HCEC 1CT (cell line): ENCODE results near the gene GRB10.

ENCODE experiments used
- DNase-seq: peaks from one replicate; pipeline ENCODE4 v3.0.0-alpha.2; 2017

The GRB10 gene

GRCh38 chr7:50803359-50804337 is 21.0 kb upstream of the GRB10 start:
- peak; percentile 14 for DNase-seq

DNA sequence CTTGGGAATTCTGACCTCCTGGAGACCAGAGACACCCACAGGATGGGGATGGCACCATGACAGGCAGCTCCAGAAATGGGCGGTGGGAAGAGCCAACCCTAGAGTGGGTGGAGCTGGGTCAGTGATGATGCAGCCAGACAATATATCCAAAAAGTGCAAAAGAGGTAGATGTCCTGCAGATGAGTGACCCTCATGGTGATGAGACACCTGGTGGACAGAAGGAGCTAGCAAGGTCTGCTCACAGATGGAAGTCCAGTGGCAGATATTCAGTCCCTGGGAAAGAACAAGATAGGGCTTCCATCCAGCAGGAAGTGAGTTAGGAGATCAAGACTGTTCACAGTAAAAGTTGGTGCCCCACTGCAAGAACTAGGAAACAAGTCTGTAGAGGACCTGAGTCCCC is 19.2 kb upstream of the GRB10 start:
- peak; percentile 9 for DNase-seq

GRCh38 chr7:50799873-50800272 is 17.2 kb upstream of the GRB10 start:
- no peak for DNase-seq

GRCh38 chr7:50798126-50798525 is 15.4 kb upstream of the GRB10 start:
- no peak for DNase-seq

GRCh38 chr7:50795831-50796230 is 13.1 kb upstream of the GRB10 start:
- DNase-seq: no peak

DNA sequence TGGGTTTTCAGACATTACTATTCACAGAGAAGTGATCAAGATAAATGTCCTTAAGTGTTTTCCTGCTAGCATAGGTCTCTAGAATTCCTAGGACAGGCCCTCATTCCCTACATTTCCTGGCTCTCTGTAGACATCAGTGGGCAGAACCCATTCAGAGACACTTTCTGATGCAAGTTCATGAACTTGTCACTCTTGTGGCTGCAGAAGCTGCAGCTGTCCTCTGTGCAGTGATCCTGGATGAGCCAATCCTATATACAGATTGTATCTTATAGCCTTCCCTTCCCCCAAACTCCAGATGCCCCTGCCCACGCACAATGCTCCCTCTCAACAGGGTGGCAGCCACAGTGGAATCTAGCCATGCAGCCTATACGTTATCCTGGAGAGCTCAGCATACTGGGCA is 12.6 kb upstream of the GRB10 start:
- DNase-seq: no peak

DNA sequence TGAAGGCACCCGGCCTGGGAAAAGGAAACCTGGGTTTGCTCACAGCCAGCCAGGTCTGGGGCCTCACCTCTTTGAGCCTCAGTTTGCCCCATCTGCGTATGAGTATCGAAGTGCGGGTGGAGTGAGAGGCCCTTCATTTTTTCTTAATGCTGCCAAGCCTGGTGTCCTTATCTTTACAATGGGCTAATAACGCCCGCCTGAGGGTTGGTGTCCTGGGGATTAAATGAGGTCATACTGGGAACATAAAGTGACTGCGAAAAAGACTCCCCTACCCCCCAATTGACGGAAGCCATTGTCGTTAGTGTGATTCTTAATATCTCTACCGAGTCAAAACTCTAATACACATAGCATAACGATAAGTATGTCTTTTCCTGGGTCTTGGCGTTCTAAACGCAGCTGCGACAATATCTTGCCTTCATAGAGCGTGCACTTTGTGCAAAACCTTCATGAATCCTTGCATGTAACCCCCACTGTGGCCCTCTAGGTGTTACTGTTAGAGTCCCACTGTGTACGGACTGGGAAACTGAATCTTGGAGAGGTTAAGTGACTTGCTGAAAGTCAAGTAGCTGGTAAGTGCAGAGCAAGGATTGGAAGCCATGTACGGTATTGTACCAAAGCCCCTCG is 11.4 kb upstream of the GRB10 start:
- no peak for DNase-seq

DNA sequence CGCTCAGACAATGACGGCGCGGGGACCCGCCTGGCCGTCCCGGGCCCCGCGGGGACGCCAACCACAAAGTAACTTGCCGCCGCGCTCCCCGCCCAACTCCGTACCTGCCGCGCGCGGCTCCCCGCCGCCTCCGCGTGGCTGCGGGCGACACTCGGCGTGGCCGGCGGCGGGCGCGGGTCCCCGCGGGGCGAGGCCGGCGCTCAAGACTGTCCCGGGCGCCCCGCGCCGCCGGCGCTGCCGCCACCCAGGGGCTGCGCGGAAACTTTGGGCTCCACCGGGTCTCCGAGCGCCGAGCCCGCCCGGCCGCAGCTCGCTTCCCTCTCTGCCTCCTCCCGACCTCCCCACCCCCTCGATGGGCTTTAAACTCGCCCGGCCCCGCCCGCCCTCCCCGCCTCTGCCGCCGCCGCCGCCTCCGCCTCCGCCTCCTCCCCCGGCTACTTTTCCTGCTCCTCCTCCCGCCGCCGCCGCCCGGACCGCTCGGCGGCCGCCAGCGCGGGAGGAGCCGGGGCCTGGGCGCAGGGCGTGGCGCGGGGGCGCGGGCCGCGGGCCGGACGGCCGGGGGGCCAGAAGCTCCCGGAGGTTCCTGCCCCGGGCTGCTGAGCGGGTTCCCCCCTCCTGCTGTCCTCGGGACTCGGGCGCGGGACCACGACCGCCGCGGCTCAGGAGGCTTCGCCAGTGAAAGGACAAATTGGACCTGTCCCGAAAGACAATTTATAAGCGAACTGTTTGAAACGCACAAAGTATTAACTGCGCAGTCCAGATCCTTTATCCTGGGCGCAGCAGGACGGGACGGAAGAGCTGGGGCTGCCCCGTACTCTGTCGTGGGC is 10.6 kb upstream of the GRB10 start:
- DNase-seq: peak; percentile 47

GRCh38 chr7:50792342-50793119 is 9.8 kb upstream of the GRB10 start:
- DNase-seq: peak; percentile 51

DNA sequence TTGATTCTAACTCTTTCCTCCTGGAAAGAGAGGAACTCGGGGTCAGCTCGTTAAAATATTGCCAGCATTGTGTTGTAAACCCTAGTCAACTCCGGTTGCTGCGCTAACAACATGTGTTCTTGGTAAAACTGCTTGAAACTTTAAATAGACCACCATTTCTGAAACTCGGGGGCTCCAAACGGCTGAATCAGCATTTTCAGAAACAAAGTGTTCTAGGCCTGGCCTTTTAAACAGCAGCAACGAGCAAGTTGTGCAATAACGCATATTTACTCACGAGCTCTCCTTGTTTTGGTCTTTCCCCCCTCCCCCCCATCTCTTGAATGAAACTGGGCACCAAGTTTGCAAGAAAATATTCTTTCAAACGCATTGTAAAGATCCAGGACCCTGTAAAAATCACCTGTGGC is 9.2 kb upstream of the GRB10 start:
- peak; percentile 38 for DNase-seq

DNA sequence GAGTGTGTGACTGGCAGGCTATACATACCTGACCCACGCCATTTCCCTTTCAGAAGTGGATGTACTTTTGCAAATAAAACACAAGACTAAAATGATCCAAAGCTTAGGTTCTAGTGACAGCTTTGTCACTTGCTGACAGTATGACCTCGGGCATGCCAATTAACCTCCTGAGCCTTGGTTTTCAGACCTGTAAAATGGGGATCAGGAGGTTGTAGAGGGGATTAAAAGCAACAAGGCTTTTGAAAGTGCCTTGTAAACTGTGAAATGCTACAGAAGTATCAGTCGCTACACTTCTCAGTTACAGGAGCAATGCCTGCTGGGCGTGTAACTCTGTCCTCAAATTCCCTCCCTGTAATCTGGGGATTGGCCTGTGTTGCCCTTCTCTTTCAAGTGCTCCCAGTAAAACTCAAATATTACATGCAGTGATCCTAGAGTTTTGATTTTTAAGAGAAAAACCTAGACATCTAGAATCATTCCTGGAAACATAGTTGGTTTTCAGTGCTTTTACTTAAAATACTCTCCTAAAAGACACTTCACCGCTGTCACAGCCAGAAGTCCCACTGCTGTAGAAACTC is 8.8 kb upstream of the GRB10 start:
- DNase-seq: no peak

GRCh38 chr7:50790381-50790780 is 7.7 kb upstream of the GRB10 start:
- DNase-seq: no peak

- no peak for DNase-seq
These were observed 5.7 kb upstream of the GRB10 start for GRCh38 chr7:50788382-50788781.

DNA sequence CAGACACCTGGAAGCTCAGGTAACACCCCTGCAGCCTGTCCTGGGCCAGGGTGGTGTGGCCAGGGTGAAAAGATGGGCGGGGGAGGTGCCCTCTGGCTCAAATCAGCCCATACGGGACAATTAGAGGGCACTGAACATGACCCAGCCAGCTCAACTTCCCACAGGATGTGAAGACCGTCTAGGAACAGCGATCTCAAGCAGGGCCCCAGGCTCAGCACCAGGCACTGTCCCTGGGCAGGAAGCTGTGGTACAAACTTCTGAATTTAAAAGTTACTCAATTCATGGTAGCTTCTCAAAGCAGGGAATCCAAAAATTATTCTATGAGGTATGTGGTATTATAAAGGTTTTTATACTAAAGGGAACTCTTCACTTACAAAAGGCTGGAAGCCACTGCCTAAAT is 5.1 kb upstream of the GRB10 start:
- no peak for DNase-seq

DNA sequence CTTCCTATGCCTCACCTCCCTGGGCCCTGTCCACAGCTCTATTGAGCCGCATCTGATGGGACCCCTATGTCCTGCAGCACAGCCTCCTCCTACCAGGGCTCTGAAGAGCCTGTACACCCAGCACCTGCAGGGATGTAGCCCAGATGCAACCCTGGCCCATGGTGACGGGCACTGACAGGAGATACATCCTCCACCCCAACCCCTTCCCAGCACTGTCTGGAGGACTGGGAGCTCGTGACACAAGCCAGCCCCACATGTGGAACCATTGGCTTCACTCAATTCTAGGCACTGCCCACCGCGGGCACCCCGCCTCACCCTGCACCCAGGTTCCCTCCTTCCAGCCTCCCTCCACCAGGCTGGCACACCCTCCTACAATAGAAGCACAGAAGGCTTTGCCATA is 2.6 kb upstream of the GRB10 start:
- DNase-seq: no peak

GRCh38 chr7:50783801-50784507 is 1.3 kb upstream of the GRB10 start:
- no peak for DNase-seq

DNA sequence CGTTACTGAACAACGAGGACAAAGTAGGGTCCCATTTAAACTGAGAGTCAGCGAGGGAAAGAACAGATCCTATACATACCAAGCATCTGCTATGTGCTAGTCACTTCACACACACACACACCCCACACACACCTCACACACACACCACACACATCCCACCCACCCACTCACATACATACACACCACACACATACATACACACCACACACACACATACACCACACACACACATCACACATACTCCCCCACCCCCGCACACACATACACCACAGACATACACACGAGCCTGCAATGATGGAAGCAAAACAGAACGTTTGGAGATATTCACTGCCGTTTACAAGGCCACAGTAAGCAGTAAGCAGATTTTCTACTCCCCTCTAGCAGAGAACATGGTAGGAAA is 607 bp upstream of the GRB10 start:
- DNase-seq: no peak

DNA sequence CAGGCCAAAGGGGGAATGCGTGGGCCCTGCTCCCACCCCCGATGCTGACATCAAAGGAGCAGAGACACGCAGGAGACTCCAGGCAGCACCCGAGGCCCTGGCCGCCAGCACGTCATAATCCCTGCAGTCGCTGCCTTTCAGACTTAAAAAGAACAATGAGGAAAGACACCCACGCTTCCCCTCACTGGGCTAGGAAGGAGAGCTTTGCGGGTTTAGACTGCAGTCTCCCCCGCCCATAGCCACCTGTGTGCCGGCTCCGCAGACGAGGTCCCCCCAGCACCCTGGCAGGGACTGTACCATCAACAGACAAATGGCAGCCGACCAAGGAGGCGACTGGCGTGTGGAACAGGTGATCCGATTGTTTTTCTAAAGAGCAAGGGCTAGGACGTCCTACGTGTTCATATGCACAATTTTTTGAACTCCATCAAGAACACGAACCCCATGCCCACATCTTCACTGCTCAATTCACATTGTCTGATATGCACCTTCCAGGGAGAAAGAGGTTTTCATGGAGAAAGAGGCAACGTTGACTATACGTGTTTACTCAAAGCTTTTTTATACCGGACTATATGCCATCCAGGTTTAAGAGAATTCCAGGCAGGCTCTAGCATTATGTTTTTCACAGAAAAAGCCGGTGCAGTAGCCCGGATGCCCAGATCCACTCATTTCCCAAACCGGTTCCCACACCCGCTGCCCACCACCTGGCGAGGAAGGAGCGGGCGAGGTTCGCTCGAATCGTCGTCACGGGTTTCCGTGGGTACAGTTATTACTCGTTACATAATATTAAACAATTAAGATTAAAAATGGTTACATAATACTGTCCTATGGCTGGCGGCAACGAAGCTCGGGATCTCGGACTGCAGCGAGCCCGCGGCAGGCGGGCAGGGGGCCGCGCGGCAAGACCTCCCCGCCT is 1.1 kb downstream of the GRB10 start:
- no peak for DNase-seq

DNA sequence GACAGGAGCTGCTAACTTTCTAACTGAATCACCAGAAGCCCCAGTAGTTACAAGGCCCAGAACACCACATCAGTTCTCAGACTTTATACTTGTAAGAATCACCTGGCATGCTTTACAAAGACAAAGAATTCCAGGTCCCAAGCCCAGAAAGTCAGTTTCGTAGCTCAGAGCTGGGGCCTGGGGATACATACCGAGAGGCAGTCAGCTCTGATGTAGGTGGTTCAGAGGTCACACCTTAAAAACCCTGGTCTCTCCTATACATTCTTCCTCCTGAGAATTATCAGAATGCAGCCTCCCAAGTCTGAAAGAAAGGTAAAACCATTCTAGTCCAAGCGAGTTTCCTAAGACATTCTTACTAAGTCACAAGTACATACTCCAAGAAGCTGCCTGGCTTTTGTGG is 2.3 kb downstream of the GRB10 start:
- DNase-seq: no peak

DNA sequence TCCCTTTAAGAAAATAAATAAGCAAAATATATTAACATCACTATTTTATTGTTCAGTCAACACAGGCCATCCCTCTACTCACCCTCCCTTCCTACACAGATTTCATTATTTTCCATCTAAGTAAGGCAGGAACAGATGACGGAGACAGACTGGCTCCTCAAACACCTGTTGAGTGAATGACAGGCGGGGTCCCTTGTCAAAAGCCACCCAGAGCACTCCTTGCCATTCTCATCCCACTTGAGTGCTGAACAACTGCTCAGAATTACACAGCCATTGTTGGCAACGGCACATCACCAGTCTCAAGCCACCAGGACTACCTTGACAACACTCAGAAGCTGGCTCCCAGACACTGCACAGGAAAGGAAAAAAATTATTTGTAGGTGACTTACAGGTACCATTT is 3.3 kb downstream of the GRB10 start:
- DNase-seq: no peak

DNA sequence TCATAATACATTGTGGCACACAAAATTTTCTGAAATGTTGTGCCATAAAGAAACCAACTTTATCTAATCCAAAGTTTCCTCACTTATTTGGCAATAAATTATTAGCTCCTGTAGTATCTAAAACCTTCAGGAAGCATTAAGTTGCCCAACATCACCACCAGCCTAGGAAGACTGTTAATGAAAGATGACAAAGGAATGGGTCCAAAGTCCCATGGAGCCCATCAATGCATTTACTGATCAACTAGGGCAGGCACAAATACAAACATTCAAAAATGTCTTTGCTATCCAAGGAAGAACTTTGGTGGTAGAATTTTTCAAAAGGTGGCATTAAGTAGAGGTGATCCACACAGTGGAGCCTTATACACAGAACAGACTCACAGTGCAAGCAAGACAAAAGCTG is 4.5 kb downstream of the GRB10 start:
- DNase-seq: no peak
